Hippocampal formation (tissue), 2 donors: ENCODE data around the gene TRH.

Experiments
- DNase-seq, 2 donors: peaks; one replicate each; lab custom pipeline; 2025; lab: John Stamatoyannopoulos, UW

The TRH gene

GRCh38 chr3:129974564-129974832 lies at the start of gene TRH:
TSS of gene TRH (plus strand) at chr3:129974720. CDS start at chr3:129975817, 1,097 bp downstream.
- DNase-seq, result no peak

GRCh38 chr3:129927072-129927471 lies 47.4 kb upstream of the TRH start:
- DNase-seq, result no peak

GRCh38 chr3:129929383-129929782 lies 45.1 kb upstream of the TRH start:
- no peak for DNase-seq

- DNase-seq, result no peak
Measured at GRCh38 chr3:129933471-129933870, 41.0 kb upstream of the TRH start.

GRCh38 chr3:129934234-129935123 lies 40.0 kb upstream of the TRH start:
- peak in 1 of 2 donors; percentile 24 for DNase-seq

GRCh38 chr3:129936757-129937156 lies 37.8 kb upstream of the TRH start:
- DNase-seq, result peak; percentile 8 to 34

GRCh38 chr3:129937717-129938116 lies 36.8 kb upstream of the TRH start:
- DNase-seq, result no peak

- DNase-seq, result no peak
Measured at GRCh38 chr3:129938140-129938930, 36.2 kb upstream of the TRH start.

GRCh38 chr3:129940086-129940485 lies 34.4 kb upstream of the TRH start:
- no peak for DNase-seq

- DNase-seq, result peak; percentile 38 to 62
Measured at GRCh38 chr3:129942296-129942695, 32.2 kb upstream of the TRH start.

- DNase-seq, result no peak
Measured at GRCh38 chr3:129943020-129943419, 31.5 kb upstream of the TRH start.

GRCh38 chr3:129944709-129945108 lies 29.8 kb upstream of the TRH start:
- DNase-seq, result no peak

GRCh38 chr3:129947538-129948240 lies 26.8 kb upstream of the TRH start:
- no peak for DNase-seq

GRCh38 chr3:129950318-129951046 lies 24.0 kb upstream of the TRH start:
- no peak for DNase-seq

GRCh38 chr3:129952556-129953355 lies 21.8 kb upstream of the TRH start:
- no peak for DNase-seq

- DNase-seq, result no peak
Measured at GRCh38 chr3:129953621-129954020, 20.9 kb upstream of the TRH start.

GRCh38 chr3:129954514-129954913 lies 20.0 kb upstream of the TRH start:
- DNase-seq, result no peak

- no peak for DNase-seq
Measured at GRCh38 chr3:129956936-129957335, 17.6 kb upstream of the TRH start.

- DNase-seq, result no peak
Measured at GRCh38 chr3:129958755-129959154, 15.8 kb upstream of the TRH start.

- no peak for DNase-seq
Measured at GRCh38 chr3:129961141-129961541, 13.4 kb upstream of the TRH start.

- DNase-seq, result no peak
Measured at GRCh38 chr3:129962600-129962999, 11.9 kb upstream of the TRH start.
